SH-SY5Y (cell line): Measurements from ENCODE around the gene WDR35.

Experiments used
- GATA2 ChIP-seq: IDR thresholded peaks from 2 replicates; pipeline ENCODE4 v1.6.1; 2011; ENCODE audit warnings: mild to moderate bottlenecking, low read depth, low read length
- GATA3 ChIP-seq: IDR thresholded peaks from 2 replicates; pipeline ENCODE4 v1.6.1; 2011; ENCODE audit warnings: low read depth, mild to moderate bottlenecking, low read length, moderate library complexity

DNA sequence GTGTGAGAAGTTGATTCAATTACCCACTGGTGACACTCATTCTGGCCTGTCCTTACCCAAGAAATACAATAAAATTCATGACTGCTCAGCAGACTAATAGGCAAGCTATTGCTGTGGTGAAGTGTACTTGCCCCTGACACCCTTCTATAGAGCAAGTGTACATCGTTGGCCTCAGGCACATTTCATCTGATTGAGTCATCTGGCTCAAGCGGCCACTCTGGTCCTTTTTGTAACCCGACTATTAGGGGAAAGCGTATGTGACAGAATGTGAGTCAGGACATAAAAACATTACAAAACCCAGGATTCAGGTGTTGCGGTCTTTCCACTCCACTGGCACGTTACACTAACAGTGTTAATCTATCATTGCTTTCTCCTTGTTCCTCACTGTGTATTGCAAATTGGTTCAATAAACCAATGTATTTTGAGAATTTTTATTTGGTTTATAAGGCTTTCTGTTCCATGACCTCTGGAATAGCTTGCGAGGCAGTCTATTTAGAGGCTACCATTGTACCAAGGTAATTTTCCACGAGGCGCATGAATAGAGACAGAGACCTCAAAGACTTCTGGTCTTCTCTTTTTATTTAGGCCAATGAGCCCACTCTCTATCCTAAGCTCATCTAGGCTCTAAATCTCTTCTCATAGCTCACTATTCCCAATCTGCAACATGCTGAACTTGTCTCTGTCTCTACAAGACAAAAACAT lies 77.9 kb downstream of the WDR35 start:
- TF ChIP-seq GATA3 (no peak), GATA2 (no peak)
